Right lobe of liver (tissue), 4 donors: ENCODE data around the gene MTREX.

Source experiments
- CTCF ChIP-seq, 4 donors: fragments of 200-600 bp in 3 of 4; fragments of 450-650 bp in 1 of 4; IDR thresholded peaks; one replicate each; pipeline versions ENCODE4 v1.5.1 to v1.8.0; 2016 to 2022; ENCODE audit warnings: antibody characterized with exemption in 4 of 4, mild to moderate bottlenecking in 2 of 4
- POLR2A ChIP-seq: fragments of 450-650 bp; IDR thresholded peaks from one replicate; pipeline ENCODE4 v1.6.1; 2017; ENCODE audit warnings: antibody characterized with exemption, mild to moderate bottlenecking
- donor health status: DM: no; HTN: no; CAD: no.
- donor health status: DM: no; HTN: no; CAD: no.
- donor health status: DM: no; HTN: yes; CAD: no.

DNA sequence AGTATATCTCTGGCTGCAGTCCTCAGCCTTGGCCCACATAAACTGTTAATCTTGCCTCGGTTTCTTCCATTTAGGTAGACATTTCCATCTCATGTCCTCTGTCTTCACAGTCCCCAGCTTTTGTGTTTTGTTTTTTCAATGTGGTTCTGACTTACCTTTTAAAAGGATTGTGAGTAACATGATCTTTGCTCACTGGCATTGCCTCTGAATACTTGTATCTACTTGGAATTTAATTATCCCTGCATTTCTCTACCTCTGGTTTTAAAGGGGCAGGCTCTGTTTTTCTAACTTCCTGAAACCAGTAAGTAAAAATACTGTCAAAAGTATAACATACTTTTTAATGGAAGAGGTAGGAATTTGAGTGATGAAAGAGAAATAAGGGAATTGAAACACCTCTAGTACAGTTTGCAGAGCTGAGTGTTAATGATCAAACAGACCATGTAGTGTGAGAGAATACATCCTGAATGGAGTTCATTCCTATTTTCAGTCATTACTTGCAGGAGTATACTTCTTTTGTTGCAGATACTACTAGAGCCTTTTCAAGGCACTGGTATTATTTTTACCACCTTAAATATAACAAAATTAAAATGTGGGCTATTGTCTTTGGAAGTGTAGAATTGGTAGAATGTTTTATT lies 62.6 kb downstream of the MTREX start:
- TF ChIP-seq POLR2A (no peak), CTCF (IDR thresholded peaks at IDR 0.05) (no peak)
